NCI-H526 treated with DMSO at 0.1 percent for 48 hours (cell line): ENCODE results near the gene POLA1.

Experiments
- DNase-seq: peaks from one replicate; lab custom pipeline; 2025; lab: John Stamatoyannopoulos, UW

The POLA1 gene

GRCh38 chrX:24696294-24696693 is 2.6 kb downstream of the POLA1 start:
- DNase-seq, result no peak

GRCh38 chrX:24702362-24703184 is 8.9 kb downstream of the POLA1 start:
- no peak for DNase-seq

DNA sequence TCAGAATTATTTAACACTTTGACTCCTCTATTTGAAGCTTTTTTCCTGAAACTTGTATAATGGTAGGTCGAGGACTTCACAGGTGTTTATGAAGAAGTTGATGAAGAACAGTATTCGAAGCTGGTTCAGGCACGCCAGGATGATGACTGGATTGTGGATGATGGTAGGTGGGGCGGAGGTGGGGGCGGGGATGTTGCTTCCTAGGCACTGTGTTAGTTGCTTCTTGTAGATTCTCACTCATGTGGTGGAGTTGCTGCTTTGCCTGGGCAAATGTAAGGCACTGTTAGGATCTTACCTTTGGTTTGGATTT is 9.4 kb downstream of the POLA1 start:
- DNase-seq, result no peak

GRCh38 chrX:24718771-24719170 is 25.1 kb downstream of the POLA1 start:
- DNase-seq, result no peak

- DNase-seq, result no peak
Observed at GRCh38 chrX:24720036-24720435, 26.3 kb downstream of the POLA1 start.

DNA sequence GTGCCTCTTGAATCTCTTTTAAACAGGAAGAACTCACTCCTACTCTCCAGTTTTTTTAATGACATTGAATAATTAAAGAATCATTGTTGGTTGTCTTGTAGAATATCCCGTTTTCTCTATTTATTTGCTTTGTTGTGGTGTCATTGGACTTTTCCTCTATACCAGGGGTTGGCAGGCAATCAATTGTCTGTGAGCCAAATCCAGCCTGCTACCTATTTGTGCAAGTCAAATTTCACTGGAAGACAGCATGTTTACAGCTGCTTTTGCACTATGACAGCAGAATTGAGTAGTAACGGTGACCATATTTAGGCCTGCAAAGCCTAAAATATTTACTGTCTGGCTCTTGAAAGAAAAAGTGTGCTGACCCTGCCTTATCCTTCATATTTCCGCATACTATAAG is 34.8 kb downstream of the POLA1 start:
- DNase-seq, result no peak

- no peak for DNase-seq
Observed at GRCh38 chrX:24732766-24733500, 39.2 kb downstream of the POLA1 start.

DNA sequence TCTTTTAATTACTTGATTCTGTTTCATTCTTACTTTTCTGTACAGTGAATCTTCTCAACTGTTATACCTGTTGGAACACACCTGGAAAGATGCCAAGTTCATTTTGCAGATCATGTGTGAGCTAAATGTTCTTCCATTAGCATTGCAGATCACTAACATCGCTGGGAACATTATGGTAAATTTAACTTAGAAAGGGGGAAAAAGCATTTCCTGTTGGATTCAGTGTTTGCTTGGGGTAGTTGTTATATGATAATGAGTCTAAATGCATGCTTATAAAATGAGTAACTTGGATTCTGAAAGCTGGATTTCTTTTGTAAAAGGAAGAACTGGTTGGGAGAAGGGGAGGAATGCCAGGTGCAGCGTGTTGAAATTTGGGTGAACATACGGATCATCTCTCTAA is 47.6 kb downstream of the POLA1 start:
- DNase-seq, result no peak

DNA sequence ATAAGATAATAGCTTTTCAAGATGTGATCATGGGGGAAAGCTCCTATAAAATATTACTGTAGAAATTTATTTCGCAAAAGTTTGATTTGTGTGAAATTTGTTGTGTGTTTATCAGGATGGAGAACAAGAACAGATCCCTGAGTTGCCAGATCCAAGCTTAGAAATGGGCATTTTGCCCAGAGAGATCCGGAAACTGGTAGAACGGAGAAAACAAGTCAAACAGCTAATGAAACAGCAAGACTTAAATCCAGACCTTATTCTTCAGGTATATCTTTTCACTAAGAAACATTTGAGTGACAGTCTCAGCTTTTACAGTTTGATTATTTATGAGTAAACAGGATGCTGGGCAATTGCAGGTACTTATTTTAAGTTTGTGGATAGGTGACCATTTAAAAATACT is 54.5 kb downstream of the POLA1 start:
- DNase-seq, result no peak

DNA sequence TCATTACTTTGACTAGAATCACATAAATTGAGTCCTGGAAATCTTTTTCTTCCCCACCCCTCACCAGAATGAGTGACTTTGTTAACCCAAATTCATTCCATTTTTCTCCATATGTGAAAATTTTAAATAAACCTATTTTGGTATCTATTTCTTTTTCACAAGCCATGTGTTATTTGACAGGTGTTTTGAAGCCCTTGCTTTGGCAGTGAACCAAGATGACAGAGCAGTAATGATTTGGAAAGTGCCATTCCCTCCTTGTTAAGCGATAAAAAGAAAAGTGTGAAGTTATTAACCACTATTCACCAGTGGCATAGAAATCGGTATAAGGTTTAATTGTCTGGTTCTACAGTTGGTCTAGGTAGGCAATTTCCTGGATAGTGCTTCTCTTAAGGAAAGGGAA is 66.1 kb downstream of the POLA1 start:
- DNase-seq, result no peak

GRCh38 chrX:24760363-24761000 is 66.8 kb downstream of the POLA1 start:
- no peak for DNase-seq

- DNase-seq, result no peak
Observed at GRCh38 chrX:24761306-24761705, 67.6 kb downstream of the POLA1 start.

DNA sequence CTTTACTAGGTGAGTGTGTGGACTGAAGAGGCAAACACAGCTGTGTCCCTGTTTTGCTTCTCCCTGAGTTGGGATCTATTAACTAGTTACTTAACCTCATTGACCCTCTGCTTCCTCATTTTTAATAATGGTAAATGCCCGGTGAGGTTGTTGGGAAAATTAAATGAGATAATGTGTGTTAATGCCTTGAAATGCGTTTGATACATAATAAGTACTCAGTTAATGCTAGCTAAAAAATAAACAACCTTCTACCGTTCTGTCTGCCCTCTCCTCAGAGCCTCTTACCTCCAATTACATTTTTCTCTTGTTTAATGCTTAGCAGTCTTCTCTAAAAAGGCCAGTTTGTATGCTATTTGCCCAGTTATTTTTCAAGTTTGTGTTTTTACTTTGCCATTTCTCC is 70.3 kb downstream of the POLA1 start:
- no peak for DNase-seq

DNA sequence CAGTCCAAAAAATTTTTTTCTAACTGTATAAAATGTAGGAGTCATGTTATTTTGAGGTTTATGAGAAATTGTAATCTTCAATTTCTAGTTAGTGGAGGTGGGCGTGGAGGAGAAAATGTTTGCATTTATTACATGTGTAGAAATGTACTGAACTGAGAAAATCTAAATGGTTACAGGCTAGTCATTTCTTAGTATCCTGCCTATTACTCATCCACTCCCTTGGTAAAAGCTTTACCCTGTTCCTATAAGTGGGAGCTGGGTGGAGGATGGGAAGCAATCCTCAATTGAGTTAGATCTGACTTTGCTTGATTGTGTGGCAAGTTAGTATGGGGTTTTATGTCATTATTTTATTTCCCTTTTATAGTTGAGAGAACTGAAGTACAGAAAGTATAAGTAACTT is 73.8 kb downstream of the POLA1 start:
- no peak for DNase-seq

DNA sequence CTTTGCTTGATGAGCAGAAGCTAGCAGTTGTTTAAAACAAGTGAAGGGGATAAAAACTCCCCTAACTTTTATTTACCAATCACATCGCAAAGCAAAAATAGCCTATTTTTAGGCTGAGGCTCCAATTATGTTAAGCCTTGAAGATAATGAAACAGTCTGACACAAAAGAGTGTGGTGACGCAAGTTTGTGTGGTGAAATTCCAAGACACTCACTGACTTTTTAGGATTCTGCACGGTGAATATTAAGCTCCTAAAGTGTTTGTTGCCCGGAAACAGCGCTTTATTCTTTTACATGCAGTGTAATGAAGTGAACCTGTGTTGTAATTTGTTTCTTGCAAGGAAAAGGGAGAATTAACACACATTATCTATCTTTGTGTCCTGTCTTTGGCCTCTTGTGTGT is 74.8 kb downstream of the POLA1 start:
- no peak for DNase-seq

DNA sequence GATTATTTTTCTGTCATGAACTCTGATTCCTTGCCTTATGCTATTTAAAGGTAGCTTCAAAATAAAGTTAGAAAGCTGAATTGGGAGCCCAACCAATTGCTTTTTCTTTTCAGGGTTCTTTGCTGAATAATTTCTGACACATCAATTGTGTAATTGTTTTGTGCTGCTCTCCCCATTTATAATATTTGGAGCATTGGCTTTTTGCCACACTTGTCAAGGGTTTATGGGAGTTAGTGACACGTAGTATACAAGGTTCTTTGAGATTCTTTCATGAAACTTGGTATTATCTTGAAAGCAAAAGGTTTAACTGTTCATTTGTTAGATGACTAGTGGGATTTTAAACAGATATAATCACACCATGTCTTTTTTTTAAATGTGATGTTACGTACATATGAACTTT is 80.9 kb downstream of the POLA1 start:
- no peak for DNase-seq

- no peak for DNase-seq
Observed at GRCh38 chrX:24775891-24776290, 82.2 kb downstream of the POLA1 start.

DNA sequence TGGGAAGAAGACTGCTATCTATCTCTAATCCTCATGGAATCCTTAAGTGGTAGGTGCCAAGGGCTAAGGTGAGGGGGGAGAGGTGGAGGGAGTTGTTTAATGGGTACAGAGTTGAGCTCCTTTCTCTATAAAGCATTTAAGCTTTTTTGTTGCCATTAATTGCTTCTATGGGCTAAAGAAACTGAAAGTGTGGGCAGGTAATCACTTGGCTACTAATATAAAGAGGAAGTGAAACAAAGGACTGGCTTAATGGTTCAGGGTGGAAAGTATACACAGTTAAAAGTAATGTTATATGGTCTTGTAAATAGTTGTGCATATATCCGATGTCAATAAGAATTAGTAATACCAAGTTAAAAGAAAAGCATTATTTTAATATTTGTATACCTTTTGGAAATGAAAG is 83.9 kb downstream of the POLA1 start:
- DNase-seq, result no peak

GRCh38 chrX:24782011-24782410 is 88.3 kb downstream of the POLA1 start:
- DNase-seq, result no peak

DNA sequence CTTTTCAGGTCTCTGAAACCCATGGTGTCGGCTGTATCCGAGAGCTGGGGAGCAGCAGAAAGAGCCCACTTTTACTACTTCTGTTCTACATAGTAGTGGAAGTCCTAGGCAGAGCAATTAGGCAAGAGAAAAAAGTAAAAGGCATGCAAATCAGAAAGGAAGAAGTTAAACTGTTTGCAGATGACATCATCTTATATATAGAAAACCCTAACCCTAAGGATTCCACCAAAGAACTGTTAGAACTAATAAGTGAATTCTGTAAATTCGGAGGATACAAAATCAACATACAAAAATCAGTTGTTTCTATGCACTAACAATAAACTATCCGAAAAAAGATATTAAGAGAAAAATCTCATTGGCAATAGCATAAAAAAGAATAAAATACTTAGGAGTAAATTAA is 95.3 kb downstream of the POLA1 start:
- no peak for DNase-seq

DNA sequence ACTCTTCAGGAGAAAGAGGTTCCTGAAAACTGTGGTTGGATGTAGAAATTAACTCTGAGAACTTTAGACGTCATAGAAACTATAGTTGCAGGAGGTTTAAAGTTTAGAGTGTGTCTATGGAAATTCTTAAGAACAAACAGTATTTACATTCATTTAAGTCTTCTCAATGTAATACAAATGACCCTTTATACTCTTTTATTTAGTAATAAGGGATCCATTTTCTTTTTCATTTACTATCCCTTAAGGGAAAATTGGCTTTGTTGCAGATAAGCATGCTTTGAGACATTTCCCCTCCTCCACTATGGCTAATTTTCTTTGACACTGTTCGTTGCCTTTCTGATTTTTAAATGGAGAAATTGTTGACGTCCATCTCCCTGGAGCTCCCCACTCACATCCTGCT is 96.4 kb downstream of the POLA1 start:
- DNase-seq, result no peak

GRCh38 chrX:24796204-24796603 is 102.5 kb downstream of the POLA1 start:
- DNase-seq, result no peak

GRCh38 chrX:24799078-24799477 is 105.4 kb downstream of the POLA1 start:
- DNase-seq, result no peak
